ENCODE results near the gene FGF7.

DNA sequence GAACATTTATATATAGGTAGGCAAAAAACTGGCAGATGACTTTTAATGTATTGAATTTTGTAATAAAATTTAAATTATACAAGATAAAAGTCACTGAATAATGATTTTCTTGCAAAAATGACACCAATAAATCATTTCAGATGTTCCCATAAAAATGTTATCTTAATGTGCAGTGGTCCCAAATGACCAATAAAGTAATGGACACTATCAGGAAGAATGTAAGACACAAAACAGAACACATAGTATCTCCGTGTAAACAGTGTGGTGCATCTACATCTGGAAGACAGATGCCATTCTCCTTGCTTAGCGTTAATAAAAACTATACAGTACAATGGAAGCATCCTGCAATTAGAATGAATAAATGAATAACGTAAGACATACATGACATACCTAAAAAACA is 41.5 kb downstream of the FGF7 start:
- TF ChIP-seq POLR2A (IDR thresholded peaks at IDR 0.05), result no peak
- TF ChIP-seq, protein P1, sequence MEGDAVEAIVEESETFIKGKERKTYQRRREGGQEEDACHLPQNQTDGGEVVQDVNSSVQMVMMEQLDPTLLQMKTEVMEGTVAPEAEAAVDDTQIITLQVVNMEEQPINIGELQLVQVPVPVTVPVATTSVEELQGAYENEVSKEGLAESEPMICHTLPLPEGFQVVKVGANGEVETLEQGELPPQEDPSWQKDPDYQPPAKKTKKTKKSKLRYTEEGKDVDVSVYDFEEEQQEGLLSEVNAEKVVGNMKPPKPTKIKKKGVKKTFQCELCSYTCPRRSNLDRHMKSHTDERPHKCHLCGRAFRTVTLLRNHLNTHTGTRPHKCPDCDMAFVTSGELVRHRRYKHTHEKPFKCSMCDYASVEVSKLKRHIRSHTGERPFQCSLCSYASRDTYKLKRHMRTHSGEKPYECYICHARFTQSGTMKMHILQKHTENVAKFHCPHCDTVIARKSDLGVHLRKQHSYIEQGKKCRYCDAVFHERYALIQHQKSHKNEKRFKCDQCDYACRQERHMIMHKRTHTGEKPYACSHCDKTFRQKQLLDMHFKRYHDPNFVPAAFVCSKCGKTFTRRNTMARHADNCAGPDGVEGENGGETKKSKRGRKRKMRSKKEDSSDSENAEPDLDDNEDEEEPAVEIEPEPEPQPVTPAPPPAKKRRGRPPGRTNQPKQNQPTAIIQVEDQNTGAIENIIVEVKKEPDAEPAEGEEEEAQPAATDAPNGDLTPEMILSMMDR (IDR thresholded peaks at IDR 0.05), result no peak
